DMS114 treated with DMSO at 0.1 percent for 48 hours (cell line): Measurements from ENCODE around the gene CNGA1.

Source experiments
- DNase-seq: peaks from one replicate; lab custom pipeline; 2025; ENCODE audit not compliant: unreplicated experiment; lab: John Stamatoyannopoulos, UW

The CNGA1 gene

DNA sequence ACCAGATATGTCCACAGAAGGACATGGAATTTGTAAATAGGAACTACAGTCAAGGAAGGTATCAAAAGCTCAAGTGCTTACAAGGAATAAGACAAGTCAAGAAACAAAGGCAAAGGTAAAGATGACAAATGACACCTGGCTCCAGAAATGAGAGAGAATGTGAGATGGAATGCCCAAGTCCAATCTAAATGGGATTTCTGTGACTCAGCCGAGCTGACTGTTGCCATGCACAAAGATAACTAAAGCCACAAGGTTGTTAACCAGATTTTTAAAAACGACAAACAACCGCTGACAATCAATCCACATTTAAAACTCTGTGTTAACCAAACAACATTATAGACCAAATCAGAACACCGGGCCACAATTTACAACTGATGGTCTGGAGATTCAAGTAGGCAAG lies 103.2 kb downstream of the CNGA1 start:
- no peak for DNase-seq

DNA sequence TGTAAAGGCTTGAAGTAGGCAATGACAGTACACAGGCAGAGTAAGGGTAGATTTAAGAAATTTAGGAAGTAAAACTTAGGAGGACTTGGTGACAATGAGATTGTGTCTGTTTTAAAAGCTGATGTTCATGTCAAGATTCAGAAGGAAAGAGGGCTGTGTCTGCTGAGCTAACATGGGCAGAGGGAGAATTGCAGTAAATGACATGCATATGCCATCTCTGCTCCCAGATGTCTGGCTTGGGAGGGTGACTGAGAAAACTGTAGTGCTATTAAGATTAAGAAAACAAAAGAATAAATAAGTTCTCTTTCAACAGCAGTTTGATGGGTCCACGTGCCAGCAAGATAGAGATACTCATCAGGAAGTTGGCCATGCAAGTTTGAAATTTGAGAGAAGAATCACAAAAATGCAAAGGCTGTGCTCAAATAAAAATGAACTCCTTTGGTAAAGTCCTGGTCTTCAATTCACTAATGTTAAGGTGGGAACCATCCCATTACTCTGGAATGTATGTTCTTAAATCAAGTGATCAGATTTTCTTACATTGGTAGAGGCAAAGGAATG lies 109.3 kb downstream of the CNGA1 start:
- no peak for DNase-seq

- DNase-seq = no peak
Observed at GRCh38 chr4:47899639-47900038, 116.8 kb downstream of the CNGA1 start.

DNA sequence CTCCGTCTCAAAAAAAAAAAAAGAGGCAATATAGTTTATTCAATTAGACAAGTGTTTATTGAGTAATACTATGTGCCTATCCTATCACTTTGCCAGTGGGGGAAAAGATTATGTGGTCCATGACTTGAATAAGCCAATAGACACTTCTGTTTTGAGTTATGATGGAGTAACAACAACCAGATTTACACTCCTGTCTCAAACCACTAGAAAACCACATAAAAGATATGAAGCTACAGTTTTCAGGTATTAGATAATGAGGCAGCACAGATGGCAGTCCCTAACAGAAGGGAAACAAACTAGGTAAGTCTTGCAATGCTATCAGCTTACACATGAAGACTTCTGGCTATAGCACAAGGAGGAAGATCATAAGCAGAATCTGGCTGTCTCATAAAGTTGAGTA lies 124.6 kb downstream of the CNGA1 start:
- no peak for DNase-seq
